ENCODE measurements around the gene MMP11. TPM values are rescaled to one million over a fixed set of nuclear protein-coding genes. Genes with fewer than 3 reads are reported as not detected.

Gene MMP11
- total and polyA plus RNA-seq, 2 of the 13 experiments (the other 11 are each of a cell fraction or from before 2014, with no cell fraction given): 8.9 to 28.6 TPM

GRCh38 chr22:23817146-23817545 is 44.5 kb downstream of the MMP11 start:
- no peak for DNase-seq (ENCODE audit: low spot score)
- no peak for FAIRE-seq
- POLR2A ChIA-PET: no interaction called here
- no peaks in the 10 kb centered on the region for H3K79me2 ChIP-seq (ENCODE audit: insufficient read depth, low read length)
- H3K27me3 ChIP-seq (ENCODE audit: control insufficient read depth in 1 of 2, insufficient read depth in 2 of 2, low read length in 2 of 2): no peaks in the 10 kb centered on the region
- H3K9me3 ChIP-seq (ENCODE audit: low read length): no peaks in the 10 kb centered on the region
- CTCF ChIA-PET (ENCODE audit: low intra/inter-chr PET ratio, low total read pairs): no interaction called here
- no peak overlapping the region for H3K27ac ChIP-seq (ENCODE audit: extremely low read length, insufficient read depth, low read length)
- H2AFZ ChIP-seq (ENCODE audit: low read length): no peak overlapping the region
- BruUV-seq (replicated peaks): TSS peak; percentile 16
- ATAC-seq: no peak; the same call in 2 of the 3 replicates
- no peak for TF ChIP-seq MEF2D (CRISPR knock-in tag; IDR thresholded peaks at IDR 0.05)
- TF ChIP-seq, protein P1, sequence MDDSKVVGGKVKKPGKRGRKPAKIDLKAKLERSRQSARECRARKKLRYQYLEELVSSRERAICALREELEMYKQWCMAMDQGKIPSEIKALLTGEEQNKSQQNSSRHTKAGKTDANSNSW (CRISPR knock-in tag; IDR thresholded peaks at IDR 0.05; ENCODE audit: borderline replicate concordance): no peak
- in situ Hi-C loops (cut with HindIII; ENCODE audit: extremely low pct_ligation_motif_present, low pct_unique_long_range_greater_than_20kb) (no loop called here), intact Hi-C loops (cut with micrococcal nuclease; ENCODE audit: unreplicated experiment) (no loop called here)
- WGBS (ENCODE audit: low lambda C conversion rate): 97% methylated on average over 6 of the region's 6 CpGs
- no peak overlapping the region for H3K4me3 ChIP-seq (replicated peaks in 1 of 3; ENCODE audit: insufficient read depth in 1 of 3, low read depth in 2 of 3, low read length in 3 of 3)
- H3K4me1 ChIP-seq (ENCODE audit: insufficient read depth, low read length): no peaks in the 10 kb centered on the region
- peaks cover 26 to 43% of the 10 kb centered on the region in 2 experiments for H3K36me3 ChIP-seq (replicated peaks in 1 of 2; ENCODE audit: control insufficient read depth in 1 of 2, insufficient read depth in 2 of 2, low read length in 2 of 2)
- H3K4me2 ChIP-seq (ENCODE audit: low read depth, low read length): no peak overlapping the region
- H3K9ac ChIP-seq (ENCODE audit: insufficient read depth, low read depth, low read length): no peak overlapping the region
- no peaks in the 10 kb centered on the region for H4K20me1 ChIP-seq (ENCODE audit: insufficient read depth, low read length)

DNA sequence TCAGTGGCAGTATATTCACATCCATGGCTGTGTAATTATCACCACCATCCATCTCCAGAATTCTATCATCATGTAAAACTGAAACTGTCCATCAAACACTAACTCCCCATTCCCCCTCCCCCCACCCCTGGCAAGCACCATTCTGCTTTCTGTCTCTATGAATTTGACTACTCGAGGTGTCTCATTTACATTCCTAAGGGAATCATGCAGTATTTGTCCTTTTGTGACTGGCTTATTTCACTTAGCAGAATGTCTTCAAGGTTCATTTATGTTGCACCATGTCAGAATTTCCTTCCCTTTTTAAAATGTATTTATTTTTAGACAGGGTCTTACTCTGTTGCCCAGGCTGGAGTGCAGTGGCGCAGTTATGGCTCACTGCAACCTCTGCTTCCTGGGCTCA is 45.9 kb downstream of the MMP11 start:
- POLR2A ChIA-PET: no interaction called here
- Histone ChIP-seq H3K27ac (ENCODE audit: extremely low read length, insufficient read depth, low read length) (no peak overlapping the region), H3K4me1 (ENCODE audit: insufficient read depth, low read length) (no peaks in the 10 kb centered on the region), H3K4me2 (ENCODE audit: low read depth, low read length) (no peak overlapping the region), H4K20me1 (ENCODE audit: insufficient read depth, low read length) (no peaks in the 10 kb centered on the region), H3K27me3 (ENCODE audit: control insufficient read depth in 1 of 2, insufficient read depth in 2 of 2, low read length in 2 of 2) (no peaks in the 10 kb centered on the region), H3K79me2 (ENCODE audit: insufficient read depth, low read length) (no peaks in the 10 kb centered on the region), H3K36me3 (replicated peaks in 1 of 2; ENCODE audit: control insufficient read depth in 1 of 2, insufficient read depth in 2 of 2, low read length in 2 of 2) (peaks cover 36 to 54% of the 10 kb centered on the region in 2 experiments), H3K9ac (ENCODE audit: insufficient read depth, low read depth, low read length) (no peak overlapping the region), H3K9me3 (ENCODE audit: low read length) (no peaks in the 10 kb centered on the region), H2AFZ (ENCODE audit: low read length) (no peak overlapping the region), H3K4me3 (replicated peaks in 1 of 3; ENCODE audit: insufficient read depth in 1 of 3, low read depth in 2 of 3, low read length in 3 of 3) (no peak overlapping the region)
- intact Hi-C loops (cut with micrococcal nuclease; ENCODE audit: unreplicated experiment): no loop called here
- TF ChIP-seq BHLHE40 (IDR thresholded peaks at IDR 0.05; ENCODE audit: low read length): no peak
- no peak for TF ChIP-seq ZNF792 (CRISPR knock-in tag; IDR thresholded peaks at IDR 0.05)
- no peak for TF ChIP-seq DMAP1 (CRISPR knock-in tag; IDR thresholded peaks at IDR 0.05)
- no peak for TF ChIP-seq HNRNPK (IDR thresholded peaks at IDR 0.05; ENCODE audit: low read depth, low read length, poor library complexity, severe bottlenecking)
- BruUV-seq (replicated peaks): no TSS peak
- CTCF ChIA-PET (ENCODE audit: low intra/inter-chr PET ratio, low total read pairs): no interaction called here
- no peak for ATAC-seq
- 98% methylated on average over 2 of the region's 2 CpGs for WGBS (ENCODE audit: low lambda C conversion rate)
- no peak for DNase-seq (ENCODE audit: low spot score)
- in situ Hi-C loops (cut with HindIII; ENCODE audit: extremely low pct_ligation_motif_present, low pct_unique_long_range_greater_than_20kb): no loop called here
- no peak for FAIRE-seq
